HCEC 1CT (cell line): ENCODE measurements around the gene WDR5B.
"Not testable (repeated sequence)": the region's sequence is repeated elsewhere in the genome, so short reads cannot be mapped to it uniquely, and the experiment has no call there.

ENCODE experiments used
- DNase-seq: peaks from one replicate; pipeline ENCODE4 v3.0.0-alpha.2; 2017

Gene WDR5B

GRCh38 chr3:122415762-122416654 is at the start of gene WDR5B:
WDR5B (minus strand) TSS chr3:122416062; CDS start chr3:122415528, 534 bp downstream.
- DNase-seq, result peak; percentile 93

GRCh38 chr3:122464659-122465058 is 48.8 kb upstream of the WDR5B start:
- DNase-seq, result no peak

GRCh38 chr3:122462406-122462805 is 46.5 kb upstream of the WDR5B start:
- no peak for DNase-seq

GRCh38 chr3:122461806-122462205 is 45.9 kb upstream of the WDR5B start:
- no peak for DNase-seq

GRCh38 chr3:122458992-122459391 is 43.1 kb upstream of the WDR5B start:
- DNase-seq, result peak; percentile 57

GRCh38 chr3:122457706-122458105 is 41.8 kb upstream of the WDR5B start:
- no peak for DNase-seq

- DNase-seq, result no peak
These were observed 40.2 kb upstream of the WDR5B start for GRCh38 chr3:122456074-122456473.

- DNase-seq, result no peak
These were observed 35.5 kb upstream of the WDR5B start for GRCh38 chr3:122451371-122451770.

- not testable (repeated sequence) for DNase-seq
These were observed 32.4 kb upstream of the WDR5B start for GRCh38 chr3:122448218-122448617.

- not testable (repeated sequence) for DNase-seq
These were observed 28.6 kb upstream of the WDR5B start for GRCh38 chr3:122444491-122444887.

- not testable (repeated sequence) for DNase-seq
These were observed 28.1 kb upstream of the WDR5B start for GRCh38 chr3:122443762-122444490.

- no peak for DNase-seq
These were observed 27.2 kb upstream of the WDR5B start for GRCh38 chr3:122443090-122443489.

GRCh38 chr3:122435950-122436349 is 20.1 kb upstream of the WDR5B start:
- no peak for DNase-seq

- no peak for DNase-seq
These were observed 14.5 kb upstream of the WDR5B start for GRCh38 chr3:122430371-122430770.

- peak; percentile 29 for DNase-seq
These were observed 12.1 kb upstream of the WDR5B start for GRCh38 chr3:122427857-122428471.

- no peak for DNase-seq
These were observed 6.0 kb upstream of the WDR5B start for GRCh38 chr3:122421836-122422235.

GRCh38 chr3:122421101-122421500 is 5.2 kb upstream of the WDR5B start:
- no peak for DNase-seq

GRCh38 chr3:122416966-122417365 is 1.1 kb upstream of the WDR5B start:
- no peak for DNase-seq

GRCh38 chr3:122415104-122415744 is 638 bp downstream of the WDR5B start:
- peak; percentile 43 for DNase-seq

- no peak for DNase-seq
These were observed 1.5 kb downstream of the WDR5B start for GRCh38 chr3:122414391-122414790.

- DNase-seq, result no peak
These were observed 5.2 kb downstream of the WDR5B start for GRCh38 chr3:122410639-122411038.

GRCh38 chr3:122410111-122410510 is 5.8 kb downstream of the WDR5B start:
- no peak for DNase-seq

GRCh38 chr3:122409446-122409845 is 6.4 kb downstream of the WDR5B start:
- no peak for DNase-seq
